ENCODE measurements around the gene FN1. TPM values are rescaled to one million over a fixed set of nuclear protein-coding genes. Genes with fewer than 3 reads are reported as not detected.

FN1 gene
- total RNA-seq, 1 experiment from 2014 or later: 11.1 TPM

DNA sequence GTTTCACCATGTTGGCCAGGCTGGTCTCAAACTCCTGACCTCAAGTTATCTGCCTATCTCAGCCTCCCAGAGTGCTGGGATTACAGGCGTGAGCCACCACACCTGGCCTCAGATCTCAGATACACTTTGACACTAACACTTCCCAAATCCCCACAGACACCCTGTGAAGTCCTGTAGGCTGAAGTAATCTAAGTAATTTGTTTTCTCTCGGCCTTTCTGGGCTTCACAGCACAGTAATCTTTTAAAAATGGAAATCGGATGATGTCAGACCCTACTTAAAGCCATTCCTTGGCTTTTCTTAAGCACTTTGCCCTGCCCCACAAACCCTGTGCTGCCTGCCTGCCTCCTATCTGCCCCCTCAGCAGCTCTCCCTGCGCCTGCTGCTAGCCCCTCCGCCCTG is 107.8 kb downstream of the FN1 start (continued):
- TF ChIP-seq, protein P1, sequence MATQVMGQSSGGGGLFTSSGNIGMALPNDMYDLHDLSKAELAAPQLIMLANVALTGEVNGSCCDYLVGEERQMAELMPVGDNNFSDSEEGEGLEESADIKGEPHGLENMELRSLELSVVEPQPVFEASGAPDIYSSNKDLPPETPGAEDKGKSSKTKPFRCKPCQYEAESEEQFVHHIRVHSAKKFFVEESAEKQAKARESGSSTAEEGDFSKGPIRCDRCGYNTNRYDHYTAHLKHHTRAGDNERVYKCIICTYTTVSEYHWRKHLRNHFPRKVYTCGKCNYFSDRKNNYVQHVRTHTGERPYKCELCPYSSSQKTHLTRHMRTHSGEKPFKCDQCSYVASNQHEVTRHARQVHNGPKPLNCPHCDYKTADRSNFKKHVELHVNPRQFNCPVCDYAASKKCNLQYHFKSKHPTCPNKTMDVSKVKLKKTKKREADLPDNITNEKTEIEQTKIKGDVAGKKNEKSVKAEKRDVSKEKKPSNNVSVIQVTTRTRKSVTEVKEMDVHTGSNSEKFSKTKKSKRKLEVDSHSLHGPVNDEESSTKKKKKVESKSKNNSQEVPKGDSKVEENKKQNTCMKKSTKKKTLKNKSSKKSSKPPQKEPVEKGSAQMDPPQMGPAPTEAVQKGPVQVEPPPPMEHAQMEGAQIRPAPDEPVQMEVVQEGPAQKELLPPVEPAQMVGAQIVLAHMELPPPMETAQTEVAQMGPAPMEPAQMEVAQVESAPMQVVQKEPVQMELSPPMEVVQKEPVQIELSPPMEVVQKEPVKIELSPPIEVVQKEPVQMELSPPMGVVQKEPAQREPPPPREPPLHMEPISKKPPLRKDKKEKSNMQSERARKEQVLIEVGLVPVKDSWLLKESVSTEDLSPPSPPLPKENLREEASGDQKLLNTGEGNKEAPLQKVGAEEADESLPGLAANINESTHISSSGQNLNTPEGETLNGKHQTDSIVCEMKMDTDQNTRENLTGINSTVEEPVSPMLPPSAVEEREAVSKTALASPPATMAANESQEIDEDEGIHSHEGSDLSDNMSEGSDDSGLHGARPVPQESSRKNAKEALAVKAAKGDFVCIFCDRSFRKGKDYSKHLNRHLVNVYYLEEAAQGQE (IDR thresholded peaks at IDR 0.05; ENCODE audit: low read depth): no peak
- TF ChIP-seq SP1 (IDR thresholded peaks at IDR 0.05; ENCODE audit: low read depth) (no peak), ELF1 (IDR thresholded peaks at IDR 0.05; ENCODE audit: borderline replicate concordance, low read depth) (no peak), FOSL1 (IDR thresholded peaks at IDR 0.05; ENCODE audit: low read depth) (no peak), CEBPB (IDR thresholded peaks at IDR 0.05; ENCODE audit: low read depth) (no peak), ATF3 (IDR thresholded peaks at IDR 0.05) (no peak)

DNA sequence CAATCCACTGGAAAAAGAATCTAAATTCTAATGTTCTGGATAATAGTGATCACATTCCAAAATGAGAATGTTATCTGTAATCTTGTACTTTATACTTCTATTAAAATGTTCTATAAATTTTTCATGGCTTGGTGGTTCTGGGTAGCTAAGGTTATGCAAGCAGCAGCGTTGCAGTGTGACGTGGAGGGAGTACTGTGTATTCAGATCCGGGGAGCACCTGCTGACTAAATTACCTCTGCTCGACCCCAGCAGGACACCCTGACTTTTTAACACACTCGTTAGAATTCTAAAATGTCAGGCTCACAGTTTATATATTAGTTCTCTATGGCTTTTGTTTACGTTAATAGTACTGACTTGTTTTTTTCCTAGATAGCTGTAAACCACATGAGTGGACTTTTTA is 111.1 kb downstream of the FN1 start:
- no peak for DNase-seq (ENCODE audit: low read depth, low spot score)
- no peak overlapping the region for H3K4me2 ChIP-seq (ENCODE audit: low read length)
- peaks cover 4% of the 10 kb centered on the region; the same call in 1 of the 2 replicates for H4K20me1 ChIP-seq (ENCODE audit: insufficient read depth)
- ChIA-PET POLR2A (no interaction called here), RAD21 (ENCODE audit: low non-redundant PET in 1 of 2, low total read pairs in 2 of 2, uncharacterized antibody in 2 of 2, unreplicated experiment in 2 of 2) (no interaction called here), CTCF (no interaction called here)
- peaks cover 98% of the 10 kb centered on the region for H3K79me2 ChIP-seq (ENCODE audit: insufficient read depth, low read length)
- intact Hi-C loops (cut with micrococcal nuclease): no loop called here
- no peak overlapping the region for H2AFZ ChIP-seq (ENCODE audit: low read depth, low read length, poor library complexity, severe bottlenecking)
- H3K27me3 ChIP-seq (ENCODE audit: insufficient read depth, low read length): no peaks in the 10 kb centered on the region
- H3K9me3 ChIP-seq (ENCODE audit: control insufficient read depth in 1 of 2, insufficient read depth in 1 of 2, low read depth in 1 of 2, low read length in 2 of 2): no peaks in the 10 kb centered on the region
- no peak overlapping the region for H3K4me3 ChIP-seq (replicated peaks in 1 of 2; ENCODE audit: low read depth in 1 of 2, low read length in 2 of 2)
- H3K9me2 ChIP-seq (ENCODE audit: insufficient read depth): no peaks in the 10 kb centered on the region
- H3K36me3 ChIP-seq (ENCODE audit: control insufficient read depth in 1 of 2, insufficient read depth in 2 of 2, low read length in 2 of 2): peaks cover 36 to 51% of the 10 kb centered on the region in 2 experiments
- no peaks in the 10 kb centered on the region for H3K4me1 ChIP-seq (ENCODE audit: control insufficient read depth in 1 of 2, insufficient read depth in 2 of 2, low read length in 2 of 2)
- no peak overlapping the region for H3K9ac ChIP-seq (ENCODE audit: low read length)
- no TSS peak for BruUV-seq (replicated peaks)
- no peak for ATAC-seq
- no peak for TF ChIP-seq SP1 (IDR thresholded peaks at IDR 0.05; ENCODE audit: low read depth)
- H3K27ac ChIP-seq (ENCODE audit: low read depth, low read length): no peak overlapping the region
